SW480 (cell line): ENCODE data around the gene ZNF407.

ENCODE experiments used
- DNase-seq: peaks from one replicate; pipeline ENCODE4 v3.0.0-alpha.2; 2016; ENCODE audit warnings: low spot score

Gene ZNF407

DNA sequence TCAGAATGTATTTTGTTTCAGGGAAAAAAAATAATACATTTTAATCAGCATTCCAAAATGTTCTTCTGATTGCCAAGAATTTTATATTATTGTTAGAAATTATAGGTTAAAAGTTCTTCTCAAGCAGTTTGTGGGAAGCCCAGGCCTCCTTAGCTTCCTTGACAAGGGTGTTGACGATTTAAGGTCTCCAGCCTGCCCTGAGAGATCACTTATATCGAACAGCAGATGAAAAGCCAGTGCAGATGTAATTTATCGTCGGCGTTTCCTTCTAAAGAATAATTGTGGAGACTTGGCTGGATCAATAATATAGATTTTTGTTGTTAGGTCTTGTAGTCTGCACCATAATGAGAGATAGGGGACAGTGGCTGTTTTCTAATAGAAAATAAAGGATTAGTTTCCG, 280.6 kb downstream of the ZNF407 start:
- no peak for DNase-seq

DNA sequence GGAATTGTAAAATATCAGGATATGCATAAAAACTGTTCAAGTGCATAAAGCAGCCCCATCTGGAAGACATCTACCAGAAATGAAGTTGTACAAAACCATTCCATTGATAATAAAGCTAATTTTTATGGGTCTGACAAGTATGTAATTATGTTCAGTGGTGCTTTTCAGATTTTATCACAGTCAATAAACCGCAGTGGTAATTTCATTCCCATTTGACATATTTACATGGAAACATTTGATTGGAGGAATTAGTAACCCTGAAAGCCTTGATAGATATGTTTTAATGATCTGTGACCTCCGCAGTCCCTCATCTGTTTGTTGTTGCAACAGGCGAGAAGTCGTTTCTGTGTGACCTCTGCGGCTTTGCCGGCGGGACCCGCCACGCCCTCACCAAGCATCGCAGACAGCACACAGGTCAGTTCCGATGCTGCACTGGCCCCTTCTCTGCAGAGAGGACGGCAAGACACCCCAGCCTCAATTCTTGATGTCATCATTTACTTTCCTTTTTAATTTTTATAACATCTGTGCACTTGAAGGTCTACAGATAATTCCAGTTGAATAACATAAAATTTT, 283.1 kb downstream of the ZNF407 start:
- no peak for DNase-seq

- DNase-seq, result peak; percentile 65
These were observed 294.5 kb downstream of the ZNF407 start for GRCh38 chr18:74892066-74892627.

- DNase-seq, result no peak
These were observed 298.0 kb downstream of the ZNF407 start for GRCh38 chr18:74895686-74896085.

DNA sequence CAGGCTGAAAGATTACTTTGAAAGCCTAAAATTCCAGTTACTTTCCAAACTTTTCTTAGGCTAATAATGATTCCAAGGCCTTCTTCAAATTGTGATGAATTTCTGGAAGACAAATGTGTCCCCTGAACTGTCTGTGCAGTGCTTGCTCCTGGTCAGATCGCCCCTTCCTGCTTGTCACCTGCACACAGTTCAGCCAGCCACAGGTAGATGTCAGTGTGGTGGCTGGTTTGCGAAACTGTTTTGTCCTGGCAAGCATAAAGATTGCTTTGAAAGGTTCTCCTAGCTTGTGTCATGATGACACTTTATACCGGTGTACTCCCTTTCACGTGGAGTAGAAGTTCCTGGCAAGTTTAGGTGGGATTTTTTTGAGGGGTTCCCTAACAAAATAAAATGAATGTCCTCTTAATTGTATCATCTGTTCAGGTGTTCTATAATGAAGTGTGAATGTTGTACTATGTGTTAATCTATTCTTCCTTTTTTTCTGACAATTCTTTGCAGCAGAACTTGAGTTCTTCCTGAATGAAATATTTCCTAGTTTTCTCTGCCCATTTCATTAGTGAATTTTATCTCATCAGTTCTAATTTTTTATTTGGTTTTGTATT, 298.8 kb downstream of the ZNF407 start:
- DNase-seq, result peak; percentile 52

DNA sequence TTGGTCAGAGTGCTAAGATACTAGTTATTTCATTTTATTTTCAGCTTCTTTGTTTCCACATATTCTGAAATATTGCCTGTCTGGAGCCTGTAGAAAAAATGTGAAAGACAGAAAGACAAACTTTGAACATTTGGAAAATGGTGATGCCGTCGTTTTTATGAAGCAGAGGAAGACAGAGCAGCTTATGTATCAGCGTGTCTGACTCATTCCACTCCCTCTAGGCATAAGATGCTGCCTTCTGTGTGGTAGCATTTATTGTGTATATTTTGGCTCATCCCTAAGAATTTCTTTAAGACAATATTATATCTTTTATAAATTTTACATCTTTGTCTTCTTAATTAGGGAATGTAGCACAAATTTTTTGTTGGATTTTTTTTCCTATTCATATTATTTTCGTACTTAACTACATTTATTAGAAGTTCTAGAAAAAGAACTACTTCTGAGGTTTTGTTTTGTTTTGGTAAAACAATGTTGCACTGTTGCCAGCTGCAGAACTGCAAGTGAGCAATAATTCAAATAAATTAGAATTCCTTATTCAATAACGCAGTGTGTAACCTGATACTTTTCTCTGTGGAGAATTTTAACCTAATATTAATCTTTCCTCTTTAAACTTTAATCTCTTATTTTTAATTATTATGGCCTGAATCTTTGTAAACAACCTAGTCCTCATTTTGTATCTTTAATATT, 300.4 kb downstream of the ZNF407 start:
- DNase-seq, result no peak

DNA sequence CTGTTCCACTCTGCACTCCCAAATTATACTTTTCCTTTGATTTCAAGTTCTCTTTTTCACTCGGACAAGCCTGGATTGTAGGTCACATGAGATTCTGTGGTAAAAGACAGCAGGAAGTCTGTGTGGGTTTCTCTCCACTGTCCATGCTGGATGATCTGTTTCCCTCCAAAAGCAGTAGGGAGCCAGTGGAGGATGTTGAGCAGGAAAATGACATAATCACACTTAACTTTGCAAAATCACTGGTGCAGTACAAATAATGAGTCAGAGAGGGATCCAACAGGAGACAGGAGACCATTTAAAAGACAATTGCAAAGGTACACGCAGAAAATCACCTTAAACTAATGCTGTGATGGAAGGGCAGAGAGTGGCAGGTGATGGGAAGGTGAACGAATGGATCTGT, 301.3 kb downstream of the ZNF407 start:
- DNase-seq, result no peak

- no peak for DNase-seq
These were observed 301.9 kb downstream of the ZNF407 start for GRCh38 chr18:74899554-74899953.

DNA sequence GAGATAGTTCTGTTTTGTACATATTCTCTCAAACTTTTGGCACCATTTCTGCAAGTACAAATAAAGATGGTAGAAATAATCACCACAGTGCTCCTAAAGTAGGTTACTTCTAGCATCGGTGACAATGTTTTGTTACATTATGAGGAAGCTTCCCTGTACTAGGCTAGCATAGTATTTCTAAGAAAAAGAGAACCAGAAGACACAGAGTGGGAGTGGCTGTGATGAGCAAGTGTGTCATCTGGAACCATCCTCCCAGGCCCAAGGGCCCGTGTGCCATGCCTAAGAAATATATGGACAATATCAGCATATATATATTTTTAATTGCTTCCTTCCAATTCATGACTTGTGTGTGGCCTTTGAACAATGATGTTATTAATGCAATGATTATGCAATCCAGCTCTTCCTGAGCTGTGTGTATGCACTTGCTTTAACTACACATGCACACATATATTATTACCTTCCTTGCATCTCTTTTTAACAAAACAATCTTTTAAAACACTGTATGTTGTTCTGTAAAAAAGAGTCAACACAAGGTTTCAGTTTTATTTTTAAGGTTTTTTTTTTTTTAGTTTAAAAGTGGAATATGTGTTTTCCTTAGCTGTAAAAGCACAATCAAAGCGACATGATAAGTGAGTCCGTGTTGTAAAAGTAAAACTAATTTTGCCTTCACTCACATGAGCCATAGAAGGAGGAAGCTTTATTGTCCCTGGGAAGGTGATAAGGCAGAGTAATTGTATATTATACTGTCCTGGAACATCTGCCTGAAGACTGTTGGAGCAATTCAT, 303.9 kb downstream of the ZNF407 start:
- no peak for DNase-seq

- DNase-seq, result no peak
These were observed 304.4 kb downstream of the ZNF407 start for GRCh38 chr18:74902147-74902455.

DNA sequence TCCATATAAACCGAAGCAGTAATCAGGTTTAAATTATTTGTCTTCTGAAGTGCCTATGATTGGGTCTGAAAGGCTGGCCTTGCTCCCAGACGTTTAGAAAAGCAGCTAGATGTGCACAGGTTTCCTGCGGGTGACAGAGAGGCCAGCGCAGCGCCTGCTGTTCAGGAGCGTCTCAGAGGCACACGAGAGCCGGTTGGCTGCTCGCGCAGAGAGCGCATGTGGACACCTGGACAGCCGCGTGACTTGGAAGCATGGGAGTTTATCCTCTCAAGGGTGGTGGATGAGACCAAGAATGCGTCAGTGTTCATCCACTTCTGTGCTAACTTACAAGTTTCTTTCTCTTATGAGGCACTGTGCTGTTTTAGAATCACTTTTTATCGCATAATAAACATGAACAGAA, 307.6 kb downstream of the ZNF407 start:
- no peak for DNase-seq

DNA sequence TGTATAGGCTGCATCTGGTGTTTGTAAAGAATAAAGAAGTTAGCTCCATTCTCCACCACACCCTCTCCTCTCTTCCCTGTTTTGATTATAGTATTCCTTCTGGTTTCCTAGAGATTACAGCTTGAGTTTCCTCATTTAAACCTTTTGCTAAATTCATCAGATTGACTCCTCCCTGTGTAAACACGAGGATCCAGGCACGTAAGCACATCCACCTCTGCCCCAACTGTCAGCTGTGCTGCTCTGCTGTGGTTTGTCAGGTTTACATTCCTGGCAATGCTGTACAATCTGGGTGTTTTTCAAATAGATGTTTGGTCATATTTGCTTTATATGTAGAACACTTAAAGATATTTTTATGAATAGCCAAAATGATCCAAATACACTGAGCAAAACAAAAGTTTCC, 308.5 kb downstream of the ZNF407 start:
- DNase-seq, result no peak

GRCh38 chr18:74914052-74914591, 316.5 kb downstream of the ZNF407 start:
- DNase-seq, result no peak

- no peak for DNase-seq
These were observed 317.0 kb downstream of the ZNF407 start for GRCh38 chr18:74914648-74915047.

- no peak for DNase-seq
These were observed 319.2 kb downstream of the ZNF407 start for GRCh38 chr18:74916773-74917393.

DNA sequence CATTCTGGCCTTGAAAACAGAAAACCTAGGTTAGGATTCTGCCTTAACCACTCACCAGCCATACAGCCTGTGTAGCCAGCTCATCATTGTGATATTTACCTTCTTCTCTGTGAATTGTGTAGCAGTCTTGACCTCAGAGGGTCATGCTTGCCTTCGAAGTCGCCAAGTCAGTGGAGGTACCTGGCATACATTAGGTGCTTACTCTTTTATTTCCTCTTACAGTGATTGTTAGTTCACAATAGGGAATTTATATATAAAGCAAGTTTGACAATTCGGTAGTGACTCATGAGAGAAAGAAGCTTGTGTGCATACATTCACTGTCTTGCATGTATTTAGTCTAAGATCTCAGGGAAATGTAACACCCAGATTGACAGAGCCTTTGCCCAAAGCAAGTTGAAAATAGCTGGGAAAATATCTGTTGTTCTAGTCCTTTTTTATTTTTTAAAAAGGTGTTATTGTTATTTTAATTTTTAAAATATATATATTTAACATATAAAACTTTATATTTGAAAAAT, 320.7 kb downstream of the ZNF407 start:
- no peak for DNase-seq

- DNase-seq, result no peak
These were observed 323.6 kb downstream of the ZNF407 start for GRCh38 chr18:74921057-74921820.

DNA sequence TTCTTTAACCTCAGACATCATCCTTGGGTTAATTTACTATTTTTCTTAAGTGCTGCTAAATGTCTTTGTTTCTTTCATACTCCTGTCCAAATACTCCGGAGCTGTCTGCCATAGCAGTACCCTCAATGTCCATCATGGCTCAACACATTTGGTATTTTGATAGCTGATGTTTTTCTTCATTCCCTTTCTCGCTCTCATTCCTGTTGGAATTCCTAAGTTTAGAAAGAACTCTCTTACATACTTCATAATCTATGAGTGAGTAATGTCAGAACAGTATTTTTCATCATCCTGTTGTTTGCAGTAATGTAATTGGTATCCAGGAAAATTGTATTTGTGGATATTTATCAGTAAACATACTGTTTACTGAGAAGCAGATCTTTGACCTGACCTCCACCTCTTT, 328.4 kb downstream of the ZNF407 start:
- no peak for DNase-seq

DNA sequence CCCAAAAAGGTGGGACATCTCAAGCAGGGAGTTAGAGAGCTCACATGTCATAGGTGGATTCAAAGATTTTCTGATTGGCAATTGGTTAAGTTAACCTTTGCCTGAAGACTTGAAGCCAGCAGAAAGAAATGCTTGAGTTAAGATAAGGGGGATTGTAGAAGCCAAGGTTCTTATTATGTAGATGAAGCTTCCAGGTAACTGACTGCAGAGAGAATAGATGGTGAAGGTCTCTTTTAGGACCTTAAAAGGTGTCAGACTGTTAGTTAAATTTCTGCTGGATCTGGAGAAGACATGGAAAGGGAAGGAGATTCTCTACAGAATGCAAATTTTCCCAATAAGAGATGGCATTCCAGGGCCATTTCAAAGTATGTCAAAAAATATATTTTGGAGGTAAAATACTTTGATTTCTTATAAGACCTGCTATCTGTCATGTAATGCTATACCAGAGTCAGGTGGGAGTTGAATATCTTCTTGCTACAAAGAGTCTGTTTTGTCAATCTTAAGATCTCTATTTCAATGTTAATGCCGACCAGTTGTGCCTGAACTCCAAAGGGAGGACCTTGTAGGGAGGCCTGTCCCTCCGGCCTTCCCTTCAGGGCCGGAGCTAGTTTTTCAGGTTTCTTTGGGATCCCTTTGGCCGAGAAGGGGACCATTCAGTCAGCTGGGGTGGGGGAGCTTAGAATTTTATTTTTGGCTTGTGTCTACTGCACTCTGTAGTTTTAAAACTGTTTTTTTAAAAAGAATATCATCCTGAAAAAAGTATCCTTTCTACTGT, 330.7 kb downstream of the ZNF407 start:
- no peak for DNase-seq

GRCh38 chr18:74929110-74929509, 331.4 kb downstream of the ZNF407 start:
- no peak for DNase-seq
